OCI-LY1 (cell line): Measurements from ENCODE around the gene TET3.

Experiments
- CTCF ChIP-seq: fragments of 200-600 bp; sonication (generic), shearing (Covaris generic); IDR thresholded peaks from 2 replicates; pipeline ENCODE4 v1.5.1; 2017; ENCODE audit warnings: mild to moderate bottlenecking, antibody characterized with exemption, low read length, moderate library complexity, mixed read lengths
- EZH2 ChIP-seq: fragments of 200-600 bp; sonication (generic), shearing (Covaris generic); IDR thresholded peaks from 2 replicates; pipeline ENCODE4 v1.8.0; 2017; ENCODE audit warnings: borderline replicate concordance, mixed run types, mild to moderate bottlenecking, antibody characterized with exemption, low read length, moderate library complexity, mixed read lengths

DNA sequence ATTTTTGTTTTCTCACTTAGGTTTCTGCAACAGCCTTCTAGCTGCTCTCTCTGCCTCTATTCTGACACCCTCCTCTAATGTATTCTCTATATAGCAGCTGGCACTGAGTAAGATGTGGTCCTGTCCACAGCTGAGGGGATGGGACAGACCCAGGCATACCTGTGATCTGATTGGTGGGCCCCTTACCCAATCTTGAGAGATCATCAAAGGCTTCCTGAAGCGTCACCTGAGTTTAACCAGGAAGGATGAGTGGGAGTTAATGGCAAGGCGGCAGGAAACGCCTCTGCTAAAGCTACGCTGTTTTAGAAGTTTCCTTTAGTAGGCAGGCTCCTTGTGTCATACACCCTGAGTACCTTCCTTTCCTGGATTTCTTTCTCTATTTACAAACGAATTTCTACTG, 5.7 kb upstream of the TET3 start:
- TF ChIP-seq CTCF (no peak), EZH2 (no peak)
